HG03039 (cell line): Measurements from ENCODE around the gene CCDC195.

ENCODE experiments used
- ATAC-seq: cut with Tn5 transposase; IDR thresholded peaks from one replicate; pipeline ENCODE4 v1.9.1; 2021; ENCODE audit warnings: mild to moderate bottlenecking, moderate library complexity; ENCODE audit not compliant: unreplicated experiment

Gene CCDC195, protein sequence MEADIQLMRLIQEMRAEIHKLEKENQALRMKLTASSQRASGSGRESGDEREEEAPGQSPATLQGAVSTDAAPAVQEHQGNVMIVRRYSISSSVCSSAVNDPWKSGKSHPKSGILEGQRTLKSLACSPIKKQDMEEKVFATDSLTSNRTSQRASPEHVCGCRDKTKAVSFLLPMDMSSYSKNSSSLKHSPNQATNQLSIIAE

DNA sequence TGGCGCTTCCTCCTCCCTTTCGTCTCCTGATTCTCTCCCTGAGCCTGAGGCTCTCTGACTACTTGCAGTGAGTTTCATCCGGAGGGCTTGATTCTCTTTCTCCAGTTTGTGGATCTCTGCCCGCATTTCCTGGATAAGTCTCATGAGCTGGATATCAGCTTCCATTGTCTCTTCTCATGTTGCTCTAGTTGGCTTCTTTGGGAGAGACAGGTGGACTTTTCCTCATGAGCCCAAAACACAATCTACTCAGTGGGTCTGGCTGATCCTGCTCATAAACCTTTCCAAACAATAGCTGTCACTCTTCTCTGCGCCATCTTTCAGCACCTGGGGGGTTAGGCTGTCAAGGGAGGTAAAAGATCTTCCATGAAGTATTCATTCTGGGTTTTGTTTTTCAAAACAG lies at the start of gene CCDC195:
TSS of gene CCDC195 (minus strand) at position 165 of the 400 bp plus-strand sequence. CDS start at position 165, 0 bp downstream.
- ATAC-seq = no peak

DNA sequence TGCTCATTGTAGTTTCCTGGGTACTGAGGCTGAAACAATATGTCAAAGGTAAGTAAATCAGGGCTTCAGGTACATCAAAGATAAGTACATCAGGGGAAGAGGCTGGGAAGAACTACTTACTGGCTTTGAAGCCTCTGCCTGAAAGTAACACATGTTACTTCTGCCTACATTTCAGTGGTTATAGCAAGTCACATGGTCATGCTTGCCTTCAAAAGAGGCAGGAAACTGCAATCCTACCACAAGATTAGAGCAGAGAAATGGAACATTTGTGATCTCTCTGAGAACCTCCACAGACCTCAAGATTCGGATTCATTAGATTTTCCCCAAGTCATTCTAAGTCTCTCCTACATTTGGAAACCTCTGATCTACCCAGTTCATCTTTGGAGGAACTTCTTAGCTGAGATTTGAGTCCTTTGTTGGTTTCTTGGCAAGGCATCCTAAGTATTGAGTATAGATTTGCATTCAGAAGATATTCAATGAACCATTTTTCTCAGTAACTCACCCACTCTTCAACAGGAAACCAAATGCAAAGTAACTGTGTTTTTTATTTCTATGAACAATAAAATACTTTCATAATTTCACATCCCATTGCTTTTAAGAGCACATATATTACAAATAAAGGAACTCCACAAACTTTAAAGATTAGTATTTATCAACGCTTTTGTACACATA lies 48.5 kb upstream of the CCDC195 start:
- ATAC-seq = no peak

DNA sequence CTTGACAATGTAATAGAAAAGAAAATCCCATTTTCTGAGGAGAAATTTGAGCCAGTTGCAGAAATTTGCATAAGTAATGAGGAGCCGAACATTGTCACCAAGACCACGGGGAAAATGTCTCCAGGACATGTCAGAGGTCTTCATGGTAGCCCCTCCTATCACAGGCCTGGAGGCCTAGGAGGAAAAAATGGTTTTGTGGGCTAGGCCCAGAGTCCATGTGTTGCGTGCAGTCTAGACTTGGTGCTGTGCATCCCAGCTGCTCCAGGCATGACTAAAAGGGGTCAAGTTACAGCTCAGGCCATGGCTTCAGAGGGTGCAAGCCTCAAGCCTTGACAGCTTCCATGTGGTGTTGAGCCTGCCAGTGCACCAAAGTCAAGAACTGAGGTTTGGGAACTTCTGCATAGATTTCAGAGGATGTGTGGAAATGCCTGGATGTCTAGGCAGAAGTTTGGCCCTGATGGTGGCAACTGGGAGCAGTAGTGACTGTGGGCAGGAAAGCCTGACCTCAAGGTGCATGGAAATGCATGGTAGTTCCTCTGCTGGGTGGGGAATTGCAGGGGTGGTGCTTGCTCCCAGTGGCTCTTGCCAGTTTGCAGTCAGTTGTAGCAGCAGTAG lies 41.9 kb upstream of the CCDC195 start:
- ATAC-seq = no peak

DNA sequence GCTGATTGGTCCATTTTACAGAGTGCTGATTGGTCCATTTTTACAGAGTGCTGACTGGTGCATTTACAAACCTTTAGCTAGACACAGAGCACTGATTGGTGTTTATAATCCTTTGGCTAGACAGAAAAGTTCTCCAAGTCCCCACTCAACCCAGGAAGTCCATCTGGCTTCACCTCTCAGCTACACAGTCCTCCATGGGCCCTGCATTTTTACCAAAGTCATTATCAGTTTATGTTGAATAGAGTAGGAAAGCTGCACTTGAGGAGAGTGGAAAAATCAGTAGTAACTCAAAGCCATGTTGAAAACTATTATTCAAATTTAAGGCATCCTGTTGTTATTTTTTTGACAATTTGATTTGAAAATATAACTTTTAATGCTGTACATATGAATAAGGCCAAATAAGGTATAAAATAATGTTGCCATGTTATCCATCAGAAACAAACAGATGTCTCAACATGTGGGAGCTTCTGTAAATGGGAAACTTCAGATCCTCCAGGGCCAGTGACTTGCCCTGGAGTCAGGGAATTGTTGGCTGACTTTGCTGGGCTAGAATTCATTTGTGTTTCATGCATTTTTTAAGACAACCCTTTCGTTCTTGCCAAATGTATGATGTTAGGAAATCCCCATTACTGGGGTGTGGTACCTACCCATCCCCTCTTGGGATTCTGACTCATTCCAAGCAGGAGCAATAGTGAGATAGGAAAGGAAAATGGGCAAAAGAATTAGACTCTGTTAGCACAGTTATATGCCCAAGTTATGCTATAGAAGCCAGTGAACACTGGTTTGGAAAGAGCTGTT lies 37.8 kb upstream of the CCDC195 start:
- ATAC-seq = no peak

DNA sequence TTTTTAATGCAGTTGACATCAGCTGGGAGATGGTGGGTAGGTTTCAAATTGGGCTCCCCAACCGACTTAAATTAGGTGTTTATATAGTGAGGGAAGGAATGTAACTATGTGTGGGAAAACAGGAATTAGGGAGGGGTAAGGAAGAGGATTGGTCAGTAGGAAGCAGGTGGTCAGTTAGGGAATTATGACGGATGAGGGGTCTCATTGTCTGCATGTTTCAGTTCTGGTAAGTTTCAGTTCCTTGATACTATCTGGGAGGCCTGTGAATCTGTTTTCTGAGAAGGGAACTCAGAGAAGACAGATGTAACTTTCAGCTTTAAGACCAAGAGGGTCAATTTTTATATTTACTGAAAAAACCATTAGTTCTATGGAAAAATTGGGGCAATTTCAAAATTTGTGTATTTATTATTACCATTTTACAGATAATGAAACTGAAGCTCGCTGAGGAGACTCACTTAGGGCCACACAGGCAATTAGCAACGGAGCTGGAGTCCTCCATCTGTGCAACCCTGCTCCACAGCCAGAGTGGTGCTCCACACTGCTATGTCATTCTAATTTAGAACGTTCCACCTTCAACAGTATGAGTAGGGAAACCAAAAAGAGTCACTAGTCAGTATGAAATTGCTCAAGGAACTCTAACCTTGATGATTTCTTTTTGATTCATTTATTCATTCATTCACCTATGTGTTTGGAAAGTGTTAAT lies 36.0 kb upstream of the CCDC195 start:
- peak; percentile 45 for ATAC-seq

DNA sequence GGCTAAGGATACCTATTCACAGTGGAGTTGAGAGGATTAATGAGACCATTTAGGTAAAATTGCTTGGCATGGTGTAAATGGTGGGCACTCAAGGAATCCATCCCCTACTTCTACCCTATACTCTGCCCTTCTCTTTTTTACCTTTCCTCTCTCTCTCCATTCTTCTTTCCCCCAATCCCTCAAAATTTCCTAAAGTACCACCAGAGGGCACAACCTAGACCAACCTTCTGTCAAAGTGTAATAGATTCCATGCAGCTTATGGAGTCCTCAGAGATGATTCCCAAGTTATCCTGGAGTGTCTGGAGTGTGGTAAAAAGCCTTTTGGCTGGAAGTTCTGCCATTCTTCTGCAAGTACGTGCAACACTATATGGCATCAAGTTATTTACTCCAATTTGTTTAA lies 33.0 kb upstream of the CCDC195 start:
- ATAC-seq = no peak

DNA sequence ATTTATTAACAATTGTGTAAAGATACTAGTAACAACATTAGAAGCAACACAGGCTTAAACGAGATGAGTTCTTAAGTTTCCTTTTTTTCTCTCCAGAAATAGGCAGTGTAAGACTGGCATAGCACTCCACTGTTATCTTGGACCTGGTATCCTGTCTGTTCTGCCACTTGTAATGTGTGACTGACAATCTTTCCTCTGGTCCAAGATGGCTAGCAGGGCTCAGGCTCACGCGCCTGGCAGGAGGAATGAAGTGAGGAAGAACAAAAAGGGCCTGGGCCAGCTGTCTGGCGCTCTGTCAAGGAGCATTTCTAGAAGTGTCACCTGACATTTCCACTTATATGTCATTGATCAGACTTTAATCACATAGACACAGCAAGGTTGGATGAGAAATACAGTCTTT lies 31.6 kb upstream of the CCDC195 start:
- no peak for ATAC-seq

DNA sequence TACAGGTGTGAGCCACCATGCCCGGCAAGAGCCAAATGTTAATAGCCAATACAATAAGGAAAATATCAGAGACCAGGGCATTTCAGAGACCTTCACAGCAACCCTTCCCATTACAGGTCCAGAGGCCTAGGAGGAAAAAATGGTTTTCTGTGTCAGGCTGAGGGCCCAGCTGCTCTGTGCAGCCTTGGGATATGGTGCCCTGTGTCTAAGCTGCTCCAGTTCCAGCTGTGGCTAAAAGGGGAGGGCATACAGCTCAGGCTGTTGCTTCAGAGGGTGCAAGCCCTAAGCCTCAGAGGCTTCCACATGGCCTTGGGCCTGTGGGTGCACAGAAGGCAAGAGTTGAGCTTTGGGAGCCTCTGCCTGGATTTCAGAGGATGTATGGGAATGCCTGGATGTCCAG lies 20.1 kb upstream of the CCDC195 start:
- ATAC-seq = no peak

DNA sequence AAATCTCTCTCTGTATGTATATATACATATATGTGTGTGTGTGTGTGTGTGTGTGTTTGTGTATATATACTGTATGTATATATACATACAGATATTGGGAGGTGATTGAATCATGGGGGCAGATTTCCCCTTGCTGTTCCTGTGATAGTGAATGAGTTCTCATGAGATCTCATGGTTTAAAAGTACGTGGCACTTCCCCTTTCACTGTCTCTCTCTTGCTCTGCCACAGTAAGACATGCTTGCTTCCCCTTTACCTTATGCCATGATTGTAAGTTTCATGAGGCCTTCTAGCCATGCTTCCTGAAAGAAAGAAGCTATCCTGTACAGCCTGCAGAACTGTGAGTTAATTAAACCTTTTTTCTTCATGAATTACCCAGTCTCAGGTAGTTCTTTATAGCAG lies 18.8 kb upstream of the CCDC195 start:
- no peak for ATAC-seq

DNA sequence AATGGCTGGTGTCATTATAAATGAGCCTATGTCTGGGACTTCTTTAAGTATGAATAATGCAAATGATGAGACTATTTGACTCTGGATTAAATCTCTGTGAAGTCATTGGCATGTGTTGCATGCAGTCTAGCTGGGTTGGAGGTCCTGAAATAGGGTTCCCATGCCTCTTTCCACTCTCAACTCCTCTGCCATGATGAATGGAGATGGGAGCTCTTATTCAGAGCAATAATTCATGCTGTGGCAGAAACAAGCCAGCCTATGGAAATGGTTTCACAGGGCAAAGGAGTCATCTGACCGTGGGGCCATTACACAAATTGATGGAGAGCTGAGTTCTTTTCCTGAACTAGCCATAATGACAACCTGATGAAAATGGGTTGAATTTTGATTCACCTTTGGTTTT lies 15.5 kb upstream of the CCDC195 start:
- no peak for ATAC-seq

DNA sequence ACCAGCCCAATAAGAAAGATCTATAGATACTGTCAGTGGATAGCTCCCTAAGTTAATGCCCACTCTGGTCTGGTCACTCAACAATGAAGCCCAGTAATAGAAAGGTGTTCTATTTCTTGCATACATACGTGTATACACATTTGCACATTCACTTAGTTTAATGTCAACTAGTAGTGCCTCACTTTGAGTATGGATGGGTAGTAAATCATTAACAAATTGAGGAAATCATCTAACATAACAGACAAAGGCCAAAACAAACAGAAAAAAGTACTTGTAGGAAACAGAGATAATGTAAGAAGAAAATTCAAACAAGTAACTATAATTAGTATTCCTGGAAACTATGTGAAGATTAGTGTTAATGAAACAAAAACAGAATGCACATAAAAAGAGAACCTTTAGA lies 13.3 kb upstream of the CCDC195 start:
- no peak for ATAC-seq

DNA sequence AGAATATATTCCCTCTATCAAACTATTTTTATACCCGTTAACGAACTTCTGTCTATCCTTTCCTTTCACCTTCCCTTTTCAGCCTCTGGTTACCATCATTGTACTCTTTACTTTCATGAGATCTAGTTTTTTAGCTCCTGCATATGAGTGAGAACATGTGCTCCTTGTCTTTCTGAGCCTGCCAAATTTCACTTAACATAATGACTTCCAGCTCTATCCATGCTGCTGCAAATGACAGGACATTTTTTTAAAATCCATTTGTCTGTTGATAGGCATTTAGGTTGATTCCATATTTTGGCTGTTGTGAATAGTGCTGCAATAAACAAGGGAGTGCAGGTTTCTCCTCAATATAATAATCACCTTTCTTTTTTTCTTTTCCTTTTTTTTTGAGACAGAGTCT lies 8.2 kb upstream of the CCDC195 start:
- no peak for ATAC-seq

DNA sequence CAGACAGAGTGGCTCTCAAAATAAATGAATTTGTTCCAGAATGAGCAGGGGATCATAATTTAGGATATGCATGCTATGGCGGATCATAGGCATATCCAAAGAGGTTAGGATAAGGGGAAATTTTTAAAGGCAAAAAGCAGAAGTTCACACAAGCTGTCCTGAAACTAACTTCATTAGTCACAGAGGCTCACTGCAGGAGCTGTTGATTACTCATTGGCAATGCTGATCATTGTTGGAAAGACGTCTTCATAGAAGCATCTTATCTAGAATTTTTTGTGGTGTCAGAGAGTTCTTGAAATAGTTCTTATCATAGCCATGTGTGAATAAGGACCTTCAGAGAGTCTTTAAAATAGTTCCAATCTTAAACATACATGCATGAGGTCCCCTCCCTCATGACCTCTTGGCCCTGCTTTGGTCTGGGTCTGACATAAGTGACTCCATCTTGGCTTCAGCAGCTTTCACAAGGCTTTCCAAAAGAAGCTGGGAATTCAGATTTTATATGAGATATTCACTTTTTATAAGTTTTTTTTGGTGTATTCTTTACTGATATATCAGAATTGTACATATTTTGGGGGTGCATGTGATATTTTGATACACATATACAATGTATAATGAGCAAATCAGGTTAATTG lies 7.5 kb upstream of the CCDC195 start:
- ATAC-seq = peak; percentile 75

DNA sequence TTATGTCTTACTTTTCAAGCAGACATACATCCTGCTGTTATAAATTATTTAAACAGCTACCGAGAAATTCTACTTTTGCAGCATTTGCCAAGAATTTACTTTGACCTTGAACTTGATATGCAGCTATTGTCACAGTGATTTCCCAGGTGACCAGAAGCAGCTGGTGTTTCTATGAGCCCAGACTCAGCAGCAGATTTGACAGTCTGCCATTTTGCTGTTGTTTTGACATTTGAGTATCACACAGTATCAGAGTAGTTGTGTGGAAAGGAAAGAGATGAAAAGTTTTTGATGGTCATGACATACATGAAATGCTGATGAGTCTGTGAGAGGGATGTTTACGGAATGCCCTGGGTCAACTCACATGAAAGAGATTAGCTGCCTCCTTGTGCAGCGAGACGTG lies 6.6 kb upstream of the CCDC195 start:
- ATAC-seq = no peak

DNA sequence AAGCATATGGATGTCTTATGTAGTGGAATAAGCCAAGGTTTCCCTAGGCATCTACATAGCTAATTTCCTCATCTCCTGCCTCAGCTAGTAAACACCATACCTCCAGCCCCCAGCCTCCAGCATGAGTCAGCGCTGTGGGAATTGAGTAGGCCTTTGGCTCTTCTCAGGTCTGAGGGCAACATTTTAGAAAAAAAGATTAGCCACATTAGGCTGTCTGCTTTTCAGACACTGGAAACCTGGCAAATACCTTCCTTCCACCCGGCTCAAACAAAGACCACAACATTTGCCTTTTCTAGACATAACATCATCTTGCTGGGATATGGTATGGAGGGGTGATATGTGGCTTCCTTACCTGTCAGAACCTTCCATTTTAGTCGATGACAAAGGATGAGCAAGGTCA lies 6.1 kb upstream of the CCDC195 start:
- no peak for ATAC-seq

DNA sequence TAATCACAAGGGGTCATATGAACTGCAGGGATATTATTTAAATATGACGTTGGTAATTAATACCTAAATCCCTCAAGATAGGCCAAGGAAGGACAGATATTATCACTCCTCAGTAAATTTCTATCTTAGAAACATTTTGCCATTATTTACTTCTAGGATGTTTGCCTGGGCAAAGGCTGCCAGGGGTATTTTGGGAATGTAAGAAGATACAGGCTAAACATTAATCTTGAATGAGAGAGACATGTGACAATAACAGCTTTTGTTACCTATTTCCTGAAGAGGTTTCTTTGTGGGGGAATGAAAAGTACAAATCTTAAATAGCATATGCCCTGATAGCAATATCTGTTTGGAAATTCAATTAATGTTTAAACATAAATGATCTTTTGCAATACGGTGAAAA lies 756 bp upstream of the CCDC195 start:
- ATAC-seq = no peak

DNA sequence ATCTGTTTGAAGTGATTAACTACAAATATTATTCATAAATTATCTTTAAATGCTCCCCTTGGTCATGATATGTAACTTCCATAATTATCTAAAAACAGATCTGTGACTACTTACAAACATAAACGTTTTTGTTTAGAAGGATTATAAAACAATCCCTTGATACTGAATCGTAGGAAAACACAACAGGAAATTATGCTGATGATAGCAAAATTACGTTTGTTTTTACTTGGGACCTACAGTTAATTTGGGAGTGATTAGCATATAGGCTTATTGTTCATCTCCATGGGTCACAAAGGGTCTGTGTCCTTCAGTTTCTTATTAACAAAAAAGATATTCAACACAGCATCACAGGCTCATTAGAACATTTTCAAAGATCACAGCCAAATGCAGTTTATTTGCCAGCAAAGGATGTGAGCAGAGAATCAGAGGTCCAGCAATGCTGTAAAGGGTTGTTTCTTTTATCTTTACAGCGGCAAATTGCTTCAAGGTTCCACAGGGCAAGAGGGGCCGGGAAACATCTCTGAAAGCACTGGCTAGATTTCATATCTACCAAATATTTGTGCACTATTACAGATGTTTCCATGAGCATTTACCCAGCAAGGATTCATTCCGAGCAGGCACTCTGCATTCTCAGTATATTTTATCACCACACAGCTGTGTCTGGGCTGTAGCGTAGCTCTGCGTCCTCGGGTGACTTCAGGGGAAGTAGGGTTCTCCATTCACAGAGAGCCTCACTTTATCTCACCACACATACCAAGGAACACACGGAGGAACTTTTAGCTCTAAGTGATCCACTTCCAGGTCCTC lies 4.1 kb downstream of the CCDC195 start:
- no peak for ATAC-seq

DNA sequence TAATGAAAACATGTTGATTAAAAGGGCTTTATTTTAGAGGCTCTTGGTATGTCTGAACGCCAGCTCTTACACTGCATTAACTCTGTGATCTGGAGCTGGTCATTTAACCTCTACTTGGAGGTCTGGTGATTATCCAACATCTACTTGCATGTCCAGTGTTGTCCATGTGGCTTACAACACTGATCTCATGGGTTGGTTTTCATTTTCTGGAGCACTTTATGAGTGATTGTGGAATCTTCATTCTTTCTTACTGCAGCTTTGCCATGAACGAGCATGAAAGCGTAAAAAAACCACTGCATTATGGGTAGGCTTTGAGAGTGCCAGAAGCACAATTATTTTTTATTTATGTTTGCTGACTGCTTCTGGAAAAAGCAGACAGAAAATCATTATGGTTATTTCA lies 4.8 kb downstream of the CCDC195 start:
- ATAC-seq = no peak

DNA sequence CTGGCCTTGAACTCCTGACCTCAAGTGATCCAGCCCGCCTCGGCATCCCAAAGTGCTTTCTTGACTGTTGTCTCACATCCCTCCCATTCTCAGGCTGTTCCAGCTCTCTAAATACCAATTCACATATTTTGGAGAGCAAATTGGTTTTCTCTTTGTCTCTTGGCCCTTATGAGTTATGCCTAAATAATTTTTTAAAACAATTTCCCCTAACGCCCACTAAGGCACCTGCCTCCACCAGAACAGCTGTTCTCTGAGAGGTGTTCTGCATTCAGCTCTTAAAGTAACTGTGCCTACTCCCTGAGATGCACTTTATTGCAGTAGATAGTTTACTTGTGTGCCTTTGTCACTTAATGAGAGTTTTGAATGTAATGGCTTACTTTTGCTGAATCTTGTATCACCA lies 6.9 kb downstream of the CCDC195 start:
- no peak for ATAC-seq

DNA sequence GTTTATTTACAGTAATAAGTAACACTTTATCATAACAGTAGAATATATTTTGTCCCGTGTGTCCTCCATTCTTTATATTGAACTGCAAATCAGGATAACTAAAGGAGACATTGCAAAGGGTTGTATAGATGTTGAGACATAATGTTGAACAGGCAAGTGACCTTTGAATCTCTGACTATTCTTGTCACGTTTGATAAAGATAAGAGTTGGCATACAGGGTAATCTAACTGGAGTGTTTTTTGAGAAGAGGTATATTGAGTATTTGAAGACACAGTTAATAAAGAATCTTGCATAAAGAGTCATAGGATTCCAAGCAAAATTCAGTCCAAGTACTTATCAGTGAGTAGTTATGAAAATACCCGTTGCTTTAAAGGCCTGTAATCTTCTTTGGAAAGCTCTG lies 21.7 kb downstream of the CCDC195 start:
- no peak for ATAC-seq
